Superior temporal gyrus (tissue), 1 donor: ENCODE data around the gene PLEK.
A peak's percentile ranks its signal among the peaks of the same experiment; 100 is the strongest.
"Not testable (repeated sequence)": the region's sequence is repeated elsewhere in the genome, so short reads cannot be mapped to it uniquely, and the experiment has no call there.

Experiments
- DNase-seq: peaks from one replicate; pipeline ENCODE4 v3.0.0-alpha.2; 2016; ENCODE audit errors: extremely low spot score

PLEK gene

GRCh38 chr2:68352651-68353391, 12.3 kb upstream of the PLEK start:
- DNase-seq = no peak

DNA sequence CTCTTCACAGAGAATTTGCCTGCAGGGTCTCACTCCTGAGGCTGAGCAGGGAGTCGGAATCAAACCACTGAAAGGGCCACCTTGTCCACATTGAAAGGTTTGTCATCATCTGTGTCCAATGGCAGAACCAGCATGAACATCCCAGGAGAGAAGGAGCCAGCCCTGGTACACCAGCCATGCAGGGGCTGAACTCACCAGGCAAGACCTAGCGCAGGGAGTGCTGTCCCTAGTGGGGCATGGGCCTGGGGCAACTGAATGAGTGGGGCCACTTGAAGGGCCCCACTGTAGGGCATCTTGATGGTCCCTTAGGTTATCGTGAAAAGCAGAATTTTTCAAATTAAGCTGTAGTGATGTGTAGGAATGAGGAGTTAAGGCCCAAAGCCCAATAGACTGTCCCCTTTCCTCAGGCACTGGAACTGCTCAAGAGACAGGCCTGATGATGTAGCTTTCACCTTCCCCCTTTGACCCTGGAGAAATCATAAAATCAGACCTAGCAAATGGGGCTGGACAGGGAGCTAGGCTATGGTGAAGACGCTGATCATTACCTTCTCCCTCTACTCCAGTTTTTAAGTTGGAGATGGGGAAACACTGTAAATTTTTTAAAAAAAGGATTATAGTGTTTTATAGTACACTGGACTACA, 8.4 kb upstream of the PLEK start:
- DNase-seq = no peak

DNA sequence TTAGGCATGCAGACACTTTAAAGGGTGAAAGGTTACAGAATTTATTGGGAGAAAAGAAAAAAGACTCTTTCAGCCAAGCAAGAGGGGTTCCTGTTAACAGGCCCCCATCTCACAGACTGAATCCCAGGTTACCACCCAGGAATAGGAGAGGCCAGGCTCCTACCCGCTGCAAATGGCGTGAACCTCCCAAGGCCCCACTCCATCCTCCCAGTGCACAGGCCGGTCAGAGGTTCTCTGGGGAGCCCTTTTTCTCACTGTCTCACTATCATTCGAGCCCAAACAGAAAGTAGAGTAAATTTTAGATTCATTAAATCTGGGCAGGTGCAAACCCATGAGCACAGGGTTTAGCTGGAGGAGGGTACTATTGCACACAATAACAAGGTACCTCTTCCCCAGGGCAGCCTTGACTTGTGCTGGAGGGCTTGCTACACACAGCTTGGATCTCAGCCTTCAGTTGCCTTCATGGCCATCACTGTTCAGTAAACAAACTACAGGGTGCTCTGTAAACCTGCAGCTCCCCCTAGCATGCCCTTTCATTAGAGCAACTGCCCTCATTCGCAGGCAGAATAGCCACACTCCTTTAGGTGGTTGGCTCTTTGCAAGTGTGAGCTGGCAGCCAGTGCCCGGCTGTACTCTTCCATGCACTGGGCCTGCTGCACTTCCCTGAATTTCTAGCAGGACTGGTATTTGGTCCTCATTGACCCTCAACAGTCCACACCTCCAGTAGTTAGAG, 7.3 kb upstream of the PLEK start:
- DNase-seq = peak; percentile 49

DNA sequence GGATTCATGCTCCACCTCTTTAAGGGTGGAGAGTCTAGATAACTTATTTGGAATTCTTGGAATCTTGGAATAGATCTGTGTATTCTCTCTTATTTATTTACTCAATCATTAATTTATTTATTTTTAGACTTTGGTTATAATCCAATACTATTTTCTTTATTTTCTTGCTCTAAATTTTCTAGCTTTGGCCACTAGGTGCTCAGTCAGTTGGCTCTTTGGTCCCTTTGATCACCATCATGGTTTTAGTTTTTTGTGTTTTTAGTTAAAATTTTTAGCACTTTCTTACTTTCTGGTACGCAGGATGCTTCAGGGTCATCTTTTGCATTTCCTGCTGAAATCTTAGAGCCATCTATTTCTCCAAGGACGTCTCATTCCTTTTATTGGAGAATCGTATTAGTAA, 5.2 kb upstream of the PLEK start:
- DNase-seq = no peak

DNA sequence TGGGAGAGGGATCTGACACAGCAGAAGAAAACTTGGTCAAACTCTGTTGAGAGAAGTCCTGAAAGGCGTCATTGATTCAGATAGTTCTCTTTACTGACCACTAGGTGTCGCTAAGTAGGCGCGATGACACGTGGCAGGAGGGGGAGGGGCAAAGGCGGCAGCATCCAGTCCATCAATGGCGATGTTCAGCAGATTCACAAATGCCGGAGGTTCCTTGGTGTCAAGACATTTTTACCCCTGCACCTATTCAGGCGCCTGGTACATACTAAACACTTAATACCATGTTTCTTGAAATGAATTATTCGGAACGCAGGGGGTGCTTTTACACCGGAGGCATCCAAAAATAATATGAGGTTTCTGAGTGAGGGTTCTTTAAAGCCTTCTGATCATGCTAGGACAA, 3.0 kb upstream of the PLEK start:
- DNase-seq = peak; percentile 61

DNA sequence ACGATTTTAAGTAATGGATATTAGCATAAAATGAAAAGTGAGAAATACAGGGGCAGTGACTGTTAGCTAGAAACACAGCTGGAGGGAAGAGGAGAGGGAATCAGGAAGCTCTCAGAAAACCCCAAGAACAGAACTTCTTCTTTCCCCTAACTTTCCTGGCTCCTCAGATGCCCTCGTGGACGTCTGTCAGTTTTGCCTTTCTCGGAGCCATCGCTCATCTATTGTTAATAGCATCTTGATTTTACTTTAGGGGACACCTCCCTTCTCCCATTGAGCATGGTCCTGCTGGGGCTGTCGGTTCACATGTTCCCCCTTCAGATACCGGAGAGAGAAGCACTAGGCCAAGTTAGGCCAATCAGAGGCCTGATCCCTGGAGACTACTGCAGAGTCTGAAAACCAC, 2.3 kb upstream of the PLEK start:
- no peak for DNase-seq

DNA sequence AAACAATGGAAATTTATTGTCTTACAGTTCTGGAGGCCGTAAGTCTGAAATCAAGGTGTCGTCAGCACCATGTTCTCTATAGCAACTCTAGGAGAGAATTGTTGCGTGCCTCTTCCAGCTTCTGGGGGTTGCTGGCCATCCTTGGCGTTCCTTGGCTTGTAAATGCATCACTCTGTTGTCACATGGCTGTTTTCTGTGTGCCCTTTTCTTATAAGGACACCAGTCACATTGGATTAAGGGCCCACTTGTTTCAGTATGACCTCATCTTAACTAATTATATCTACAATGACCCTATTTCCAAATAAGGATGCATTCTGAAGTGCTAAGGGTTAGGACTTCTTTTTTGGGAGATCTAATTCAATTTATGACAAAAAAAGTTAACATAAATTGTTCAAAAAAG, 1.4 kb upstream of the PLEK start:
- no peak for DNase-seq

DNA sequence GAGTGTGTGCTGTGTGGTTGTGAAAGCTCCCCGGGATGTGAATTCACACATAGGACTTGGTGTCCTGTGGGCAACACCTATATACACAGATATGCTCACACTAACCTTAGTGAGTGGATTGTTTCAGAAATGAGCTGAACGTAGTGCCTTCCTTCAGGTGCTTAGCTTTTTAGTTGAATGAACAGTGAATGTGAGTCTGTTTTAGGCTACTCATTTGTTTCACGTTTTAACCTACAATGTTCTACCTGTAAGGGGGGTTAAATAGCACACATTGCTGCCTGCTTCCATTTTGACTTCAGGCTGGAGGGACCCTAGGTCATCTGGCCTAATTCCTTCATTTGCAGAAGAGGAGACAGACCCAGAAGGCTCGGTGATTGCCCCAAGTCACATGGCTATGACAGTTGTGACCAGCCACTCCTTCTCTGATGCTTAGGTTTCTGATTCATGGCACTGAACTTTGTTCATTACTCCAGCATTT, 1.0 kb downstream of the PLEK start:
- no peak for DNase-seq

DNA sequence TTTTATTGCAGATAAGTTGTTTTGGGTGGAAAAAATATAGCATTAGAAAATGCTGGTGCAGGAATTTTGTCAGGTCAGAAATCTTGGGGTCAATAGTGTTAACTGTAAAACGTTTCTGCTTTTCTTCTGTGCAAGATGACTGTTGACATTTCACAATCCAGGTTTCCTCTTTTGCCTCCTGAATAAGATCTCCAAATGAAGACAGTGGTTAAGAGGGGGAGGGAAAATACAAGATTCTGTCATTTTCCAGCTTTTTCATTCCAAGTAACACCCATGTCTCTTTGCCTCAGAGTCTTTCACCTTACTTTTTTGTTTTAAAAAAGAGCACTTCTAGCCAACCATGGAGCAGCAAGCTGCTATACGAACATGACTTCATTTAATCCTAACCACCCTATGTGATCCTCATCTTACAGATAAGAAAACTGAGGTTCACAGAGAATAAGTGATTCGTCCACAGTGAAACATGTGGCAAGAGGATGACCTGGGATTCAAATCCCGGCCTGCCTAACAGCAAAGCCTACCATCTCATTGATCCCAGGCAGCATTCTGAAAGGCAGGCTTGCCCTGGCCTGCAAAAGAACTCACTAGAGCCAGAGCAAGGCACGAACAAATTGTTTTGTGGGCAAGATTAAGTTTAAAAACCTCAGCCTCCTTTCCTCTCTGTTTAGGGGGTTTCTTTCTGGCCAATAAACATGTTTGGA, 3.0 kb downstream of the PLEK start:
- DNase-seq = peak; percentile 49

- peak; percentile 77 for DNase-seq
These were observed 3.7 kb downstream of the PLEK start for GRCh38 chr2:68368654-68369336.

GRCh38 chr2:68369337-68369734, 4.3 kb downstream of the PLEK start:
- no peak for DNase-seq

GRCh38 chr2:68371138-68371537, 6.1 kb downstream of the PLEK start:
- no peak for DNase-seq

DNA sequence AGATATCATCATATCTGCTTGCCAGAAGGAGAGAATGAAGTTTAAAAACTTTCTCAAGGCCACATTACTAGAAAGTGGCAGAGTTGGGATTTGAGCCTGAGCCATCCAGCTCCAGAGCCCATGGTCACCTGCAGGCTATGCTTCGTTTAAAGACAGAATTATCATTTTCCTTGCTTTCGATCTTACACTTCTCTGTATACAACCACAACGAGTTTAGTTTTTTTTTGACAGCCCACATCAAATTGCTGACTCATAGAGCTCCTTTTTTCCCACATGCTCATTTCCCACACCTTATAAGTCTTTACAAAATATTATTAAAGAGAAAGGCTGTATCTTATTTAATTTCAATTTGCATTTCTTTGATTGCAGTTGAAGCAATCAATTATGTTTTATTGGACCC, 6.5 kb downstream of the PLEK start:
- no peak for DNase-seq

GRCh38 chr2:68372485-68372884, 7.4 kb downstream of the PLEK start:
- no peak for DNase-seq

- DNase-seq = no peak
These were observed 9.1 kb downstream of the PLEK start for GRCh38 chr2:68374184-68374583.

DNA sequence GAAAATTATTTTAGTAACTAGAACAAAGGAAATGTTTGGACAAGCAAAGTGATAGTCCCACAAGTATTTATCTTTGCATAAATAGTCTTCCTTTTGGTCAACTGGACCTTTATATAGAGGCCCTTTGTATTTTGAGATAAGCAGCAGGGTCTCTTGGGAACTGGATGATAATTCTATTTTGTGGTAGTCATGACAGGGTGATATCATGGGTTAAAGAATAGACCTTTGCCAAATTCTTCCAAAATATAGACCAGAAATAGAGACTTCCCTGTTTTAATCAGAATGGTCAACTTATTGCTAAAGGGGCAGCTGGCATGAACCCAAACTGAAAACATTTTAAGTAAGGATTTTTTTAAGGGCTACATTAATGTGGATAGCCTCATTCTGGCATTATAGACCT, 10.5 kb downstream of the PLEK start:
- DNase-seq = no peak

DNA sequence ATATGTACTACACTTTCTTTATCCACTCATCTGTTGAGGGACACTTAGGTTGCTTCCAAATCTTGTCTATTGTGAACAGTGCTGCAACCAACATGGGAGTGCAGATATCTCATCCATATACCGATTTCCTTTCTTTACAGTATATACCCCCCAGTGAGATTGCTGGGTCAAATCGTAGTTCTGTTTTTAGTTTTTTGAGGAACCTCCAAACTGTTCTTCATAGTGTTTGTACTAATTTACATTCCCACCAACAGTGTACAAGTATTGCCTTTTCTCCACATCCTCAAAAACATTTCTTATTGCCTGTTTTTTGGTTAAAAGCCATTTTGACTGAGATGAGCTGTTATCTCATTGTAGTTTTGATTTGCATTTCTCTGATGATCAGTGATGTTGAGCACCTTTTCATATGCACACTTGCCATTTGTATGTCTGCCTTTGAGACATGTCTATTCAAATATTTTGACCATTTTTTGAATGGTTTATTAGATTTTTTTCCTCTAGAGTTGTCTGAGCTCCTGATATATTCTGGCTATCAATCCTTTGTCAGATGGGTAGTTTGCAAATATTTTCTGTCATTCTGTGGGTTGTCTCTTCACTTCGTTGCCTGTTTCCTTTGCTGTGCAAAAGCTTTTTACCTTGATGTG, 12.2 kb downstream of the PLEK start:
- DNase-seq = no peak

GRCh38 chr2:68378779-68379178, 13.7 kb downstream of the PLEK start:
- DNase-seq = not testable (repeated sequence)

DNA sequence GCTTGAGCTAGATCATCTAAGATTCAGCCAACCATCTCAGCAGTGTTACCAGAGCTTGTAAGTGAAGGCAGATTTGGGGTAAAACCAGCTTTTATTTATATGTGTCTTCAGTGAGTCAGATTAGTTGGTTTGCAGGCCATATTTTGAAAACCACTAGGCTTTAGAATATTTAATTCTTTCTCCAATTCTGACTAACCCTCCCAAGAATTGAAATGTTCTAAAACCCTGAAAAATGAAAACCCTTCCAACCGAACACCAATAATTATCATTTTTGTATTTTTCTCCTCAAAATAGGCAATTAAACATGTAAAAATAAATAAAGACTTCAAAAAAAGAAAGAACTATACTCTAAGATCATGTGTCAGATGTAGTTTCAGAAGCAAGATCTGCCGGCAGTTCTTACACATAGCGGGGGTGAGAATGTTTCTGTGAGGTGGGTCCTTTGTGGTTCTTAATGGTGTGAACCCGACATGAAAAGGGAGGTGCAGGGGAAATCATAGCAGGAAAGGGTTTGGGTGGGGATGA, 14.2 kb downstream of the PLEK start:
- DNase-seq = no peak

DNA sequence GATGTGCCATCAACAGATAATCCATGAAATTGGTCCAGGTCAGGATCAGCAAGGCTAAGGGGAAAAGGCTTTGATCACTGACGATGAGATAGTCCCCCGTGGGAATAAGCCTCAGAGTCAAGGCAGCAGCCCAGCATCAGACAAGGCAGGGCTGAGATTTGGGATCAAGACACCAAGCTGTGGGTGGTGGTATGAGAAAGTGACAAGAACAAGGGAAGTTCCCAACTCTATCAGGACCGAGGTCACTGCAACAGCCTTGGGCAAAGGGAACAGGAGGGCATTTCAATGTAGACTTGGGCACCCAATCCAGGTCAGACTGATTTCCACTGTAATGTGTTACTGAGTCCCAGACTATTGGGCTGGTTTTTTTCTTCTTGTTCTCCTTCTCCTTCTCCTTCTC, 18.7 kb downstream of the PLEK start:
- DNase-seq = peak; percentile 5
